CD4-positive, CD25-positive, alpha-beta regulatory T cell (primary cell): ENCODE measurements around the gene ECM1. TPM values are rescaled to one million over a fixed set of nuclear protein-coding genes. Genes with fewer than 3 reads are reported as not detected.

Source experiments
- ATAC-seq, 2 donors: fragments of 150-1000 bp; cut with Tn5 transposase; one replicate each; pipeline ENCODE4 v1.10.0; 2021; ENCODE audit warnings: low read depth in 2 of 2, moderate number of reproducible peaks in 2 of 2, moderate library complexity in 1 of 2
- DNase-seq, 3 donors: peaks; one replicate each; pipeline versions ENCODE4 v3.0.0 to v3.0.0-alpha.2; 2012 to 2022; ENCODE audit warnings: mixed read lengths in 1 of 3
- H3K27ac ChIP-seq: one replicate; pipeline ENCODE4 v1.7.0; 2013; ENCODE audit warnings: mild to moderate bottlenecking, low read length; ENCODE audit not compliant: insufficient read depth, poor library complexity, severe bottlenecking
- H3K27me3 ChIP-seq: one replicate; pipeline ENCODE4 v1.7.0; 2013; ENCODE audit warnings: low read length; ENCODE audit not compliant: control insufficient read depth, insufficient read depth
- H3K36me3 ChIP-seq: one replicate; pipeline ENCODE4 v1.7.0; 2013; ENCODE audit warnings: mild to moderate bottlenecking, low read length, moderate library complexity; ENCODE audit not compliant: control insufficient read depth, insufficient read depth
- H3K4me1 ChIP-seq: 2 replicates; pipeline ENCODE4 v1.7.0; 2013; ENCODE audit warnings: mild to moderate bottlenecking, low read length; ENCODE audit not compliant: insufficient read depth, control insufficient read depth, poor library complexity, severe bottlenecking
- H3K4me3 ChIP-seq: one replicate; pipeline ENCODE4 v1.7.0; 2013; ENCODE audit warnings: low read depth, mild to moderate bottlenecking, low read length, moderate library complexity
- H3K9me3 ChIP-seq, 2 experiments: 1 replicate in 1 of 2; 2 replicates in 1 of 2; pipeline ENCODE4 v1.7.0; 2013; ENCODE audit warnings: low read length in 2 of 2, mild to moderate bottlenecking in 1 of 2, moderate library complexity in 1 of 2; ENCODE audit not compliant: control insufficient read depth in 2 of 2
- H3K27ac Mint-ChIP-seq, 3 donors: one replicate each; pipeline ENCODE4 v1.8.0; 2020 to 2022; ENCODE audit warnings: mild to moderate bottlenecking in 3 of 3, mixed read lengths in 3 of 3, moderate library complexity in 2 of 3
- H3K27me3 Mint-ChIP-seq: one replicate; pipeline ENCODE4 v1.8.0; 2022; ENCODE audit warnings: mild to moderate bottlenecking, mixed read lengths
- H3K36me3 Mint-ChIP-seq: one replicate; pipeline ENCODE4 v1.8.0; 2020; ENCODE audit warnings: mixed read lengths
- H3K4me1 Mint-ChIP-seq, 4 donors: one replicate each; pipeline ENCODE4 v1.8.0; 2020 to 2022; ENCODE audit warnings: mixed read lengths in 4 of 4, mild to moderate bottlenecking in 1 of 4
- H3K4me3 Mint-ChIP-seq, 4 donors: one replicate each; pipeline ENCODE4 v1.8.0; 2020 to 2022; ENCODE audit warnings: mild to moderate bottlenecking in 4 of 4, mixed read lengths in 4 of 4, moderate library complexity in 3 of 4
- H3K9me3 Mint-ChIP-seq, 7 donors: one replicate each; pipeline ENCODE4 v1.8.0; 2020 to 2022; ENCODE audit warnings: mixed read lengths in 7 of 7, mild to moderate bottlenecking in 3 of 7, moderate library complexity in 2 of 7
- polyA plus RNA-seq, 4 donors: library from polyadenylated mRNA; unstranded; fragments of 300-500 nt; fragmentation: Illumina TruSeq; gene quantifications; one replicate each; pipeline ENCODE4 v1.2.3, GENCODE V29; 2021
- total RNA-seq: library from RNA; stranded (reverse); gene quantifications from one replicate; pipeline ENCODE4 v1.2.3, GENCODE V29; 2022

The ECM1 gene
- total RNA-seq (0.22 TPM), polyA plus RNA-seq (under 1 TPM in 1 of 4 donors, not detected in 3; 0.10 TPM)

- Histone ChIP-seq H3K9me3 (no peaks in the 10 kb centered on the region), H3K36me3 (peaks cover 37% of the 10 kb centered on the region), H3K4me3 (no peak within 1 kb of the TSS), H3K27ac (no peak within 1 kb of the TSS), H3K27me3 (no peaks in the 10 kb centered on the region), H3K4me1 (no peaks in the 10 kb centered on the region)
- Mint-ChIP-seq H3K27ac (peak within 1 kb of the TSS in 2 of 3 donors; percentile 11 to 40), H3K9me3 (no peaks in the 10 kb centered on the region), H3K27me3 (no peaks in the 10 kb centered on the region), H3K36me3 (peaks cover 32% of the 10 kb centered on the region), H3K4me1 (peaks cover 0 to 3% (median 0%) of the 10 kb centered on the region in 4 donors), H3K4me3 (no peak within 1 kb of the TSS)
- ATAC-seq, result no peak
- no peak for DNase-seq
These were observed at the start of gene ECM1 for GRCh38 chr1:150507912-150508864. ECM1 (plus strand) TSS chr1:150508109; CDS start chr1:150508210, 101 bp downstream.

- Mint-ChIP-seq H3K4me3 (no peak overlapping the region), H3K4me1 (peaks cover 4 to 6% (median 5%) of the 10 kb centered on the region in 4 donors), H3K36me3 (peaks cover 24% of the 10 kb centered on the region), H3K27me3 (no peaks in the 10 kb centered on the region), H3K27ac (peak overlapping the region in 2 of 3 donors; percentile 25 to 63), H3K9me3 (no peaks in the 10 kb centered on the region)
- H3K4me1 ChIP-seq, result peaks cover 5% of the 10 kb centered on the region
- H3K36me3 ChIP-seq, result peaks cover 51% of the 10 kb centered on the region
- no peak overlapping the region for H3K4me3 ChIP-seq
- peak; percentile 72 to 81 for ATAC-seq
- no peaks in the 10 kb centered on the region for H3K27me3 ChIP-seq
- H3K9me3 ChIP-seq, result no peaks in the 10 kb centered on the region
- DNase-seq, result peak; percentile 56 to 82 (median 69)
- no peak overlapping the region for H3K27ac ChIP-seq
These were observed 43.5 kb upstream of the ECM1 start for GRCh38 chr1:150464422-150464826.

DNA sequence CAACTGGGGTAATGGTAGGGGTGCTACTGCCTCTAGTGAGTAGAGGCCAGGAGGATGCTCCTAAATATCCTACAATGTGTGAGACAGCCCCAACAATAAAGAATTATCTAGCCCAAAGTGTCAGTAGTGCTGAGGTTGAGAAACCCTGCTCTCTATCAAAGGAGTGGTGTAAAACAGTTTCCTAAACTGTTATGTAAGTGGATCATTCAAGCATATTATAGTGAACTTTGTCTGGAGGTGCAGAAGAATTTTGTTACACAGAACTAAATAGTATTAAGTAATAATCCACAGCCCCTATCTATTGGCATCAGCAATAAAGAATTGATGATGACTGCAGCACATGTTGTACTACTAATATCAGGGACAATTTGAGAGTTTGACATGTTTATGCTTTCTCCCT, 40.9 kb upstream of the ECM1 start:
- Histone ChIP-seq H3K27me3 (no peaks in the 10 kb centered on the region), H3K9me3 (no peaks in the 10 kb centered on the region), H3K27ac (no peak overlapping the region), H3K4me1 (peaks cover 5% of the 10 kb centered on the region), H3K4me3 (no peak overlapping the region), H3K36me3 (peaks cover 56% of the 10 kb centered on the region)
- ATAC-seq (no peak), DNase-seq (no peak)
- Mint-ChIP-seq H3K36me3 (peaks cover 37% of the 10 kb centered on the region), H3K27me3 (no peaks in the 10 kb centered on the region), H3K27ac (no peak overlapping the region), H3K9me3 (no peaks in the 10 kb centered on the region), H3K4me3 (no peak overlapping the region), H3K4me1 (peaks cover 4 to 14% (median 5%) of the 10 kb centered on the region in 4 donors)

DNA sequence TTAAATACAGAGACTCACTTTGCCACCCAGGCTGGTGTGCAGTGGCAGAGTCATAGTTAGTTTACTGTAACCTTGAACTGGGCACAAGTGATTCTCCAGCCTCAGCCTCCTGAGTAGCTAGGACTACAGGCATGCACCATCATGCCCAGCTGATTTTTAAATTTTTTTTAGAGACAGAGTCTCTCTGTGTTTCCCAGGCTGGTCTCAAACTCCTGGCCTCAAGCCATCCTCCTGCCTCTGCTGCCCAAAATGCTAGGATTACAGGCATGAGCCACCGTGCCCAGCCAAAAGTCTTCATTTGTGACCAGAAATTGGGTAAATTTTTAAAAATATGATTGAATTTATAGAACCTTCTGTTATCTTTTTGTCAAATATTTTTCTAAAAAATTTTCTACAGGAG, 38.6 kb upstream of the ECM1 start:
- H3K9me3 Mint-ChIP-seq, result no peaks in the 10 kb centered on the region
- peaks cover 62% of the 10 kb centered on the region for H3K36me3 ChIP-seq

GRCh38 chr1:150472601-150473200, 35.2 kb upstream of the ECM1 start:
- Histone ChIP-seq H3K27me3 (no peaks in the 10 kb centered on the region), H3K9me3 (no peaks in the 10 kb centered on the region), H3K4me1 (no peaks in the 10 kb centered on the region), H3K27ac (no peak overlapping the region), H3K4me3 (no peak overlapping the region), H3K36me3 (peaks cover 43% of the 10 kb centered on the region)
- ATAC-seq, result no peak
- DNase-seq, result no peak
- Mint-ChIP-seq H3K36me3 (peaks cover 26% of the 10 kb centered on the region), H3K27ac (no peak overlapping the region), H3K27me3 (no peaks in the 10 kb centered on the region), H3K4me1 (peaks cover 2 to 17% (median 6%) of the 10 kb centered on the region in 4 donors), H3K4me3 (no peak overlapping the region), H3K9me3 (no peaks in the 10 kb centered on the region)

More for the DNA sequence above, 38.6 kb upstream of the ECM1 start:
- H3K4me3 Mint-ChIP-seq, result no peak overlapping the region
- no peak overlapping the region for H3K27ac Mint-ChIP-seq
- H3K27me3 Mint-ChIP-seq, result no peaks in the 10 kb centered on the region
- no peaks in the 10 kb centered on the region for H3K9me3 ChIP-seq
- ATAC-seq (no peak), DNase-seq (no peak)
- peaks cover 40% of the 10 kb centered on the region for H3K36me3 Mint-ChIP-seq
- H3K27ac ChIP-seq, result no peak overlapping the region
- no peaks in the 10 kb centered on the region for H3K27me3 ChIP-seq
- H3K4me1 ChIP-seq, result peaks cover 3% of the 10 kb centered on the region
- H3K4me1 Mint-ChIP-seq, result peaks cover 3 to 16% (median 6%) of the 10 kb centered on the region in 4 donors
- no peak overlapping the region for H3K4me3 ChIP-seq

DNA sequence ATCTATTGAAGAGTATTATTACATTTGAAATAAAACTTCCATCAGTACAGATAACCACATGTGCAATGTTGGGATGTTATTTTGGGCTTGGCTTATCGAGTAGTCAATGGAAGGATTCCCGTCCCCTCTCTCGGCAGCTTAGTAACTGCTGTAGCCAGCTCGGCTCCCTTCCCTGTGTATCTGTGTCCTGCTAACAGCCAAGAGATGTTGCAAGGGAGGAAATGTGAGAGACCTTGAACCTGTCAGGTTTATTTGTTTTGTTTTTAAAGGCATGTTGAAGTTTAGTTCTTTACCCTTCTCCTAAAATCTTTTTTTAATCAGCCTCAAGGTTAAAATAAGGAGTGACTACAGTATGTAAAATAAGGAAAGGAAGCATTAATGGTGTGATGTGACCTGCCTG, 34.2 kb upstream of the ECM1 start:
- H3K36me3 Mint-ChIP-seq, result peaks cover 26% of the 10 kb centered on the region
- Histone ChIP-seq H3K9me3 (no peaks in the 10 kb centered on the region), H3K36me3 (peaks cover 42% of the 10 kb centered on the region), H3K27me3 (no peaks in the 10 kb centered on the region), H3K27ac (no peak overlapping the region), H3K4me1 (no peaks in the 10 kb centered on the region), H3K4me3 (no peak overlapping the region)
- DNase-seq (no peak), ATAC-seq (no peak)
- peak overlapping the region in 1 of 4 donors; percentile 48 for H3K4me3 Mint-ChIP-seq
- H3K27me3 Mint-ChIP-seq, result no peaks in the 10 kb centered on the region
- H3K27ac Mint-ChIP-seq, result peak overlapping the region; percentile 7 to 75 (median 64)
- H3K4me1 Mint-ChIP-seq, result peaks cover 7 to 25% (median 9%) of the 10 kb centered on the region in 4 donors
- no peaks in the 10 kb centered on the region for H3K9me3 Mint-ChIP-seq

DNA sequence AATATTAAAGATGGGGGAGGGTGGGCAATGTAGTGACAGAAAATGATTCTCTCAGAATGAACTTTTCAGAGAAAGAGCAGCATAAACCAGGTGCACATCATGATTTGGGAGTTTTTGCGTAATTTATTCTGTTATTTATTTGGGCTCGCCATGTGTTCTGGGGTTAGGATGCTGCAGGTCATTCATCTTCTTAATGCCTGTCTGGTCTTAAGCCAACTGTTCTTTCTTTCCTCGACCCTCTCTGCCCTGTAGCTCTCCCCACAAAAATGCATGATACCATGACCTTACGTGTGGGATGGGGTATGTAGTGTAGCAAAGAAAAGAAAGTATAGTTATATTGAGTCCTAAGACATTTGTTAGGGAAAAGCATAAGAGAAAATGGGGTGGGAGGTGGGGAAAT, 33.0 kb upstream of the ECM1 start:
- Mint-ChIP-seq H3K36me3 (peaks cover 26% of the 10 kb centered on the region), H3K27me3 (no peaks in the 10 kb centered on the region), H3K4me3 (no peak overlapping the region), H3K9me3 (no peaks in the 10 kb centered on the region), H3K27ac (peak overlapping the region in 1 of 3 donors; percentile 7), H3K4me1 (peaks cover 8 to 26% (median 11%) of the 10 kb centered on the region in 4 donors)
- H3K36me3 ChIP-seq, result peaks cover 35% of the 10 kb centered on the region
- DNase-seq, result no peak
- H3K27me3 ChIP-seq, result no peaks in the 10 kb centered on the region
- ATAC-seq, result no peak
- no peak overlapping the region for H3K4me3 ChIP-seq
- no peaks in the 10 kb centered on the region for H3K9me3 ChIP-seq
- no peak overlapping the region for H3K27ac ChIP-seq
- H3K4me1 ChIP-seq, result no peaks in the 10 kb centered on the region
